ENCODE results near the gene ELL. TPM values are rescaled to one million over a fixed set of nuclear protein-coding genes. Genes with fewer than 3 reads are reported as not detected.

The ELL gene
- polyA plus RNA-seq, 3 donors, result 12.2 to 35.3 (median 12.6) TPM

DNA sequence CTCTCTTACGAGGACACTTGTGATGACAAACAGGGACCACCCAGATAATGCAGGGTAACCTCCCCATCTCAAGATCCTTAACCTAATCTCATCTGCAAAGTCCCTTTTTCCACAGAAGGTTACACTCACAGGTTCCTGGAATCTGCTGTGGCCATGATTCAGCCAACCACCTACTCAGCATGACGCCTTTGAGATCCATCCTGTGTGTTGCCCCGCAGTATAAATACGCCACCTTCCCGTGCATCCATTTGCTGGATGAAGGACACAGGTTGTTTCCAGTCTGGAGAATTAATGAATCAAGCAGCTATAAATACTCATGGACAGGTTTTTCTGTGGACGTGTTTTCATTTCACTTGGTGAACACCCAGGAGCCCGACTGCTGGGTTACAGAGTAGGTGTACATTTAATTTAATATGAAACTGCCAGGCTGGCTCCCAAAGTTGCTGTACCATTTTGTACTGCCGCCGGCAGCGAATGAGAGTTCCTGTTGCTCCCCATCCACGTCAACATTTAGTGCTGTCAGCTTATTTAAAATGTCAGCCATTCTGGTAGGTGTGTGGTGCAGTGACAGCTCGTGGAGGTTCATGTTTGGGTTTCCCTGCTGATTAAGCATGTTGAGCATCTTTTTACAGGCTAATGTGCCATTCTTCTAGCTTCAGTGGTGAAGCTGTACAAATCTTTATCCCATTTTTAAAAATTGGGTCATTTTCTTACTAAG, 40.2 kb downstream of the ELL start:
- H3K27me3 Mint-ChIP-seq (ENCODE audit: low read depth in 3 of 3), result peaks cover 0 to 2% (median 0%) of the 10 kb centered on the region in 3 donors
- H3K79me2 ChIP-seq (ENCODE audit: insufficient read depth, low read length), result peaks cover 94% of the 10 kb centered on the region
- 97% methylated on average over 8 of the region's 12 CpGs for WGBS (ENCODE audit: insufficient coverage)

More for the DNA sequence above, 40.2 kb downstream of the ELL start:
- peak overlapping the region; percentile 58 to 99 (median 99) for H3K27ac Mint-ChIP-seq
- H3K9me3 Mint-ChIP-seq, result no peaks in the 10 kb centered on the region
- Histone ChIP-seq H3K4me2 (replicated peaks; ENCODE audit: extremely low read depth, low read length, poor library complexity, severe bottlenecking) (no peak overlapping the region), H2AFZ (ENCODE audit: insufficient read depth, low read depth, low read length, poor library complexity, severe bottlenecking) (no peak overlapping the region), H3K9ac (ENCODE audit: insufficient read depth, low read length, poor library complexity, severe bottlenecking) (no peak overlapping the region), H3K9me3 (replicated peaks in 1 of 2; ENCODE audit: control insufficient read depth in 1 of 2, insufficient read depth in 1 of 2, low read length in 2 of 2) (no peaks in the 10 kb centered on the region), H3K4me1 (ENCODE audit: control insufficient read depth in 1 of 2, insufficient read depth in 2 of 2, low read length in 2 of 2) (peaks cover 98 to 100% of the 10 kb centered on the region in 2 donors), H4K20me1 (ENCODE audit: insufficient read depth, low read length) (peaks cover 65% of the 10 kb centered on the region), H3K27me3 (ENCODE audit: control insufficient read depth in 2 of 2, insufficient read depth in 2 of 2, low read length in 2 of 2) (no peaks in the 10 kb centered on the region), H3K4me3 (replicated peaks in 1 of 3; ENCODE audit: low read depth in 2 of 3, low read length in 3 of 3) (no peak overlapping the region), H3K27ac (ENCODE audit: low read depth in 1 of 2, low read length in 2 of 2) (peak overlapping the region; percentile 96 to 97), H3K36me3 (replicated peaks in 1 of 2; ENCODE audit: control insufficient read depth in 1 of 2, insufficient read depth in 2 of 2, low read length in 2 of 2) (no peaks in the 10 kb centered on the region)
- H3K36me3 Mint-ChIP-seq, result peaks cover 14 to 21% of the 10 kb centered on the region in 2 donors
- no peak for TF ChIP-seq CTCF (IDR thresholded peaks at IDR 0.05)
- H3K4me3 Mint-ChIP-seq, result no peak overlapping the region
- intact Hi-C loops (cut with micrococcal nuclease), result loop anchor here in 1 of 2 donors (2.0 kb wide), 1 partner anchor 15 kb away; no protein-coding TSS in a partner anchor
- no peak for DNase-seq
- peaks cover 98% of the 10 kb centered on the region for H3K4me1 Mint-ChIP-seq

Data from CD14-positive monocyte (primary cell).